T-helper 2 cell treated with Interferon-gamma antibody and Interleukin-4, amounts not matched to agents 5 μg/mL and 100 μg/mL, for 36 hours (primary cell): Measurements from ENCODE around the gene DOC2B.
"Not testable (repeated sequence)": the region's sequence is repeated elsewhere in the genome, so short reads cannot be mapped to it uniquely, and the experiment has no call there.

Source experiments
- DNase-seq: peaks from one replicate; pipeline ENCODE4 v3.0.0; 2021; ENCODE audit warnings: low spot score
- H3K27ac Mint-ChIP-seq: one replicate; pipeline ENCODE4 v1.8.0; 2021; ENCODE audit warnings: mild to moderate bottlenecking, mixed read lengths
- H3K27me3 Mint-ChIP-seq: one replicate; pipeline ENCODE4 v1.8.0; 2021; ENCODE audit warnings: low read depth, mixed read lengths
- H3K36me3 Mint-ChIP-seq: one replicate; pipeline ENCODE4 v1.8.0; 2021; ENCODE audit warnings: low read depth, mixed read lengths
- H3K4me1 Mint-ChIP-seq: one replicate; pipeline ENCODE4 v1.8.0; 2021; ENCODE audit warnings: low read depth, mixed read lengths
- H3K4me3 Mint-ChIP-seq: one replicate; pipeline ENCODE4 v1.8.0; 2022; ENCODE audit warnings: mild to moderate bottlenecking, moderate library complexity, mixed read lengths
- H3K9me3 Mint-ChIP-seq: one replicate; pipeline ENCODE4 v1.8.0; 2021; ENCODE audit warnings: mixed read lengths

DOC2B gene

GRCh38 chr17:218432-219110, 37.1 kb upstream of the DOC2B start:
- no peak for DNase-seq
- H3K4me3 Mint-ChIP-seq, result no peak overlapping the region

GRCh38 chr17:216625-217024, 35.2 kb upstream of the DOC2B start:
- no peak for DNase-seq
- H3K27ac Mint-ChIP-seq, result no peak overlapping the region
- no peak overlapping the region for H3K4me3 Mint-ChIP-seq
- no peaks in the 10 kb centered on the region for H3K36me3 Mint-ChIP-seq
- no peaks in the 10 kb centered on the region for H3K4me1 Mint-ChIP-seq
- H3K9me3 Mint-ChIP-seq, result no peaks in the 10 kb centered on the region
- no peaks in the 10 kb centered on the region for H3K27me3 Mint-ChIP-seq

More at GRCh38 chr17:218432-219110, 37.1 kb upstream of the DOC2B start:
- H3K9me3 Mint-ChIP-seq, result no peaks in the 10 kb centered on the region
- H3K27ac Mint-ChIP-seq, result no peak overlapping the region
- no peaks in the 10 kb centered on the region for H3K36me3 Mint-ChIP-seq
- H3K27me3 Mint-ChIP-seq, result no peaks in the 10 kb centered on the region
- H3K4me1 Mint-ChIP-seq, result no peaks in the 10 kb centered on the region

GRCh38 chr17:215563-216478, 34.4 kb upstream of the DOC2B start:
- H3K9me3 Mint-ChIP-seq, H3K4me3 Mint-ChIP-seq, DNase-seq, H3K27me3 Mint-ChIP-seq, H3K4me1 Mint-ChIP-seq, H3K27ac Mint-ChIP-seq, H3K36me3 Mint-ChIP-seq: not testable (repeated sequence)

GRCh38 chr17:214881-215331, 33.5 kb upstream of the DOC2B start:
- H3K9me3 Mint-ChIP-seq, result no peaks in the 10 kb centered on the region
- H3K4me3 Mint-ChIP-seq, result no peak overlapping the region
- H3K27ac Mint-ChIP-seq, result no peak overlapping the region
- no peaks in the 10 kb centered on the region for H3K36me3 Mint-ChIP-seq
- DNase-seq, result no peak
- peaks cover 3% of the 10 kb centered on the region for H3K27me3 Mint-ChIP-seq
- H3K4me1 Mint-ChIP-seq, result no peaks in the 10 kb centered on the region

GRCh38 chr17:213286-214105, 32.0 kb upstream of the DOC2B start:
- Mint-ChIP-seq H3K9me3 (no peaks in the 10 kb centered on the region), H3K4me3 (no peak overlapping the region), H3K27me3 (peaks cover 6% of the 10 kb centered on the region), H3K4me1 (no peaks in the 10 kb centered on the region), H3K36me3 (no peaks in the 10 kb centered on the region), H3K27ac (no peak overlapping the region)
- no peak for DNase-seq

GRCh38 chr17:210402-210801, 29.0 kb upstream of the DOC2B start:
- Mint-ChIP-seq H3K36me3 (no peaks in the 10 kb centered on the region), H3K27ac (no peak overlapping the region), H3K4me3 (no peak overlapping the region), H3K4me1 (no peaks in the 10 kb centered on the region), H3K27me3 (peaks cover 15% of the 10 kb centered on the region), H3K9me3 (no peaks in the 10 kb centered on the region)
- DNase-seq, result no peak

GRCh38 chr17:208429-208828, 27.0 kb upstream of the DOC2B start:
- no peaks in the 10 kb centered on the region for H3K9me3 Mint-ChIP-seq
- H3K4me1 Mint-ChIP-seq, result no peaks in the 10 kb centered on the region
- no peak overlapping the region for H3K4me3 Mint-ChIP-seq
- H3K27ac Mint-ChIP-seq, result no peak overlapping the region
- peaks cover 15% of the 10 kb centered on the region for H3K27me3 Mint-ChIP-seq
- DNase-seq, result no peak
- no peaks in the 10 kb centered on the region for H3K36me3 Mint-ChIP-seq

- peaks cover 15% of the 10 kb centered on the region for H3K27me3 Mint-ChIP-seq
- no peak overlapping the region for H3K4me3 Mint-ChIP-seq
- H3K4me1 Mint-ChIP-seq, result no peaks in the 10 kb centered on the region
- no peaks in the 10 kb centered on the region for H3K36me3 Mint-ChIP-seq
- H3K9me3 Mint-ChIP-seq, result no peaks in the 10 kb centered on the region
- no peak overlapping the region for H3K27ac Mint-ChIP-seq
- no peak for DNase-seq
Measured at GRCh38 chr17:207775-208174, 26.3 kb upstream of the DOC2B start.

GRCh38 chr17:206941-207560, 25.6 kb upstream of the DOC2B start:
- no peak for DNase-seq
- Mint-ChIP-seq H3K36me3 (no peaks in the 10 kb centered on the region), H3K27ac (no peak overlapping the region), H3K4me3 (no peak overlapping the region), H3K4me1 (no peaks in the 10 kb centered on the region), H3K27me3 (peaks cover 15% of the 10 kb centered on the region), H3K9me3 (no peaks in the 10 kb centered on the region)

- not testable (repeated sequence) for DNase-seq, H3K36me3 Mint-ChIP-seq, H3K9me3 Mint-ChIP-seq, H3K27ac Mint-ChIP-seq, H3K4me3 Mint-ChIP-seq, H3K4me1 Mint-ChIP-seq
- H3K27me3 Mint-ChIP-seq, result peaks cover 15% of the 10 kb centered on the region
Measured at GRCh38 chr17:206484-206883, 25.0 kb upstream of the DOC2B start.

GRCh38 chr17:205817-206216, 24.4 kb upstream of the DOC2B start:
- H3K4me3 Mint-ChIP-seq, result no peak overlapping the region
- no peaks in the 10 kb centered on the region for H3K36me3 Mint-ChIP-seq
- no peak for DNase-seq
- no peak overlapping the region for H3K27ac Mint-ChIP-seq
- H3K4me1 Mint-ChIP-seq, result no peaks in the 10 kb centered on the region
- peaks cover 15% of the 10 kb centered on the region for H3K27me3 Mint-ChIP-seq
- no peaks in the 10 kb centered on the region for H3K9me3 Mint-ChIP-seq

- no peaks in the 10 kb centered on the region for H3K9me3 Mint-ChIP-seq
- peaks cover 12% of the 10 kb centered on the region for H3K27me3 Mint-ChIP-seq
- no peak for DNase-seq
- H3K4me1 Mint-ChIP-seq, result no peaks in the 10 kb centered on the region
- no peak overlapping the region for H3K4me3 Mint-ChIP-seq
- no peak overlapping the region for H3K27ac Mint-ChIP-seq
- H3K36me3 Mint-ChIP-seq, result no peaks in the 10 kb centered on the region
Measured at GRCh38 chr17:205148-205669, 23.8 kb upstream of the DOC2B start.

GRCh38 chr17:204427-205147, 23.1 kb upstream of the DOC2B start:
- Mint-ChIP-seq H3K9me3 (no peaks in the 10 kb centered on the region), H3K36me3 (no peaks in the 10 kb centered on the region), H3K27me3 (peaks cover 12% of the 10 kb centered on the region), H3K4me1 (no peaks in the 10 kb centered on the region), H3K27ac (no peak overlapping the region), H3K4me3 (no peak overlapping the region)
- DNase-seq, result no peak
